Chondrocyte (in vitro differentiated cells): ENCODE results near the gene SMAD6. TPM values are rescaled to one million over a fixed set of nuclear protein-coding genes. Genes with fewer than 3 reads are reported as not detected.
A peak's percentile ranks its signal among the peaks of the same experiment; 100 is the strongest.

Experiments used
- DNase-seq: peaks from one replicate; pipeline ENCODE4 v3.0.0; 2021; ENCODE audit warnings: mixed read lengths, low spot score
- H3K27ac Mint-ChIP-seq: one replicate; pipeline ENCODE4 v1.8.0; 2021; ENCODE audit warnings: mild to moderate bottlenecking, moderate library complexity, mixed read lengths; ENCODE audit not compliant: unreplicated experiment
- H3K27me3 Mint-ChIP-seq: 2 replicates; pipeline ENCODE4 v1.8.0; 2021; ENCODE audit warnings: low read depth, mixed read lengths
- H3K36me3 Mint-ChIP-seq: 2 replicates; pipeline ENCODE4 v1.8.0; 2021; ENCODE audit warnings: low read depth, mixed read lengths
- H3K4me1 Mint-ChIP-seq: 2 replicates; pipeline ENCODE4 v1.8.0; 2021; ENCODE audit warnings: low read depth, mild to moderate bottlenecking, mixed read lengths
- H3K4me3 Mint-ChIP-seq: one replicate; pipeline ENCODE4 v1.8.0; 2021; ENCODE audit warnings: mild to moderate bottlenecking, moderate library complexity, mixed read lengths; ENCODE audit not compliant: unreplicated experiment
- H3K9me3 Mint-ChIP-seq: 2 replicates; pipeline ENCODE4 v1.8.0; 2021; ENCODE audit warnings: low read depth, mixed read lengths
- CTCF ChIP-seq: fragments of 200-600 bp; sonication (generic); IDR thresholded peaks from 2 replicates; pipeline ENCODE4 v1.5.0; 2021; ENCODE audit warnings: antibody characterized with exemption, mild to moderate bottlenecking, moderate library complexity
- total RNA-seq: library from RNA; stranded (reverse); gene quantifications from 3 replicates; pipeline ENCODE4 v1.2.1, GENCODE V29; 2021

SMAD6 gene
- total RNA-seq, 1 donor from 2014 or later = 5.2 TPM

DNA sequence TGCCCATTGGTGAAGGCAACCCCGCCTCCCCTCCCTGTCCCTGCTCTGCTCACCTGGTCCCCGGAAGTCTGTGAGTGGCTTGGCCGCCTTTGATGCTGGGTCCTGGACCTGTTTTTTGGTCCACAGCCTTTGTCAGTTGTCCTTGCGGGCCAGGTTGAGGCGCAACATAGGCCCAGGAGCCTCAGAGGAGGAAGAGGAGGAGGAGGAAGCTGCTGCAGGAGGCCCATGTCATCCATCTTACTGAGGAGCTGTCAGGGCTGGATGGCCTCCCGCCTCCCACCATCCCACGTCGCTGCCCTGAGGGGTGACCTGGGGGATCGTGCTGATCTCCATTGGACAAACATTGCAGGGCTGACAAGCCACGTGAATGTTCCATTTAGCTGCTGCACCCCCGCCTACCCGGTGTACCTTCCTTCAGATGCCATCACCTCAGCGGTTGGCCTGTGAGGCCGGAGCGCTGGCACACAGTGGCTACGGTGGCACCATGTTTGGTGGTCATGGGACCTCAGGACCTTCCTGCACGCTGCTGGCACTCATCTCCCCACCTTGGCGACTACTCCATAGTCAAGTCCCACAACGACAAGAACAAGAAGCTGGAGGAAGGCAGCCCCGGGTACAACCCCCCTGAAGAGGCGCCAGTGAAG is 106.3 kb downstream of the SMAD6 start:
- H3K4me3 Mint-ChIP-seq = no peak overlapping the region
- H3K27ac Mint-ChIP-seq = no peak overlapping the region
- DNase-seq = peak; percentile 81
- peaks cover 13% of the 10 kb centered on the region for H3K4me1 Mint-ChIP-seq
- peaks cover 22% of the 10 kb centered on the region for H3K9me3 Mint-ChIP-seq
- H3K27me3 Mint-ChIP-seq = no peaks in the 10 kb centered on the region
- peaks cover 4% of the 10 kb centered on the region for H3K36me3 Mint-ChIP-seq
- TF ChIP-seq CTCF = no peak

GRCh38 chr15:66809664-66810063 is 107.6 kb downstream of the SMAD6 start:
- Mint-ChIP-seq H3K27ac (no peak overlapping the region), H3K4me3 (no peak overlapping the region), H3K36me3 (peaks cover 4% of the 10 kb centered on the region), H3K27me3 (no peaks in the 10 kb centered on the region), H3K9me3 (peaks cover 30% of the 10 kb centered on the region), H3K4me1 (peaks cover 6% of the 10 kb centered on the region)
- no peak for TF ChIP-seq CTCF
- DNase-seq = peak; percentile 25

- Mint-ChIP-seq H3K27me3 (no peaks in the 10 kb centered on the region), H3K27ac (no peak overlapping the region), H3K4me1 (peaks cover 12% of the 10 kb centered on the region), H3K4me3 (no peak overlapping the region), H3K9me3 (peaks cover 22% of the 10 kb centered on the region), H3K36me3 (peaks cover 2% of the 10 kb centered on the region)
- TF ChIP-seq CTCF = no peak
- no peak for DNase-seq
Observed at GRCh38 chr15:66815318-66815717, 113.3 kb downstream of the SMAD6 start.

DNA sequence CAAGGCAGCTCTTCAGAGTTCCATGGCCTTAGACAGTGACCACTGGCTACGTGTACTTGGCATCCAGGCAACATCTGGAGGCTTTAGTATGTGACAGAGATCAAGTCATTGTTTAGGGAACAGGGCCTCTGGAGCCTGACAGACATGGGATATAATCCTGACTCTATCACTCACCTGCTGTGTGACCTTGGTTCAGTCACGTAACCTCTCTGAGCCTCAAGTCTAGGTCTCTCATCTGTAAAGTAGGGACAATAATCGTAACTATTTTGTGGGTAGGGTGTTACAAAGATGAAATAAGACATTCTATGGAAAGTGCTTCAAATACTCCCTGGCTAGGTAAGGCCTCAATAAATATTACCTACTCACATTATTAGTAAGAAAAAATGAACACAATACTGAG is 114.2 kb downstream of the SMAD6 start:
- Mint-ChIP-seq H3K4me1 (peaks cover 13% of the 10 kb centered on the region), H3K9me3 (peaks cover 22% of the 10 kb centered on the region), H3K36me3 (peaks cover 2% of the 10 kb centered on the region), H3K27ac (no peak overlapping the region), H3K27me3 (no peaks in the 10 kb centered on the region), H3K4me3 (no peak overlapping the region)
- no peak for TF ChIP-seq CTCF
- DNase-seq = no peak

GRCh38 chr15:66819084-66819483 is 117.0 kb downstream of the SMAD6 start:
- H3K4me1 Mint-ChIP-seq = peaks cover 17% of the 10 kb centered on the region

More at GRCh38 chr15:66819084-66819483, 117.0 kb downstream of the SMAD6 start:
- peaks cover 5% of the 10 kb centered on the region for H3K9me3 Mint-ChIP-seq
- H3K27ac Mint-ChIP-seq = no peak overlapping the region
- no peak for TF ChIP-seq CTCF
- no peak for DNase-seq
- H3K4me3 Mint-ChIP-seq = no peak overlapping the region
- no peaks in the 10 kb centered on the region for H3K27me3 Mint-ChIP-seq
- no peaks in the 10 kb centered on the region for H3K36me3 Mint-ChIP-seq
